SK-N-SH (cell line): Measurements from ENCODE around the gene MAMLD1.

ENCODE experiments used
- EP300 ChIP-seq, 2 experiments: IDR thresholded peaks; 2 replicates each; pipeline versions ENCODE4 v1.4.0 to v1.6.1; 2012; ENCODE audit warnings: borderline replicate concordance in 1 of 2, low read depth in 1 of 2, low read length in 1 of 2
- EZH2phosphoT487 ChIP-seq: fragments of 200-600 bp; sonication (generic); IDR thresholded peaks from 2 replicates; pipeline ENCODE4 v1.6.1; 2017; ENCODE audit warnings: low read depth, mixed run types, mild to moderate bottlenecking, antibody characterized with exemption, moderate library complexity, borderline replicate concordance
- FOSL2 ChIP-seq: IDR thresholded peaks from 2 replicates; pipeline ENCODE4 v1.4.0; 2012; ENCODE audit warnings: low read depth, mild to moderate bottlenecking, moderate library complexity, borderline replicate concordance
- FOXM1 ChIP-seq: IDR thresholded peaks from 2 replicates; pipeline ENCODE4 v1.4.0; 2012; ENCODE audit warnings: low read depth, mild to moderate bottlenecking
- GABPA ChIP-seq: IDR thresholded peaks from 2 replicates; pipeline ENCODE4 v1.4.0; 2012; ENCODE audit warnings: low read depth, mild to moderate bottlenecking
- NFIC ChIP-seq: IDR thresholded peaks from 2 replicates; pipeline ENCODE4 v1.4.0; 2012; ENCODE audit warnings: borderline replicate concordance
- POLR2AphosphoS5 ChIP-seq: IDR thresholded peaks from 2 replicates; pipeline ENCODE4 v1.6.1; 2012; ENCODE audit warnings: low read depth, low read length
- RCOR1 ChIP-seq: fragments of 150-350 bp; IDR thresholded peaks from 2 replicates; pipeline ENCODE4 v1.6.1; 2017; ENCODE audit warnings: antibody characterized with exemption, low read length
- SMC3 ChIP-seq: IDR thresholded peaks from 2 replicates; pipeline ENCODE4 v1.6.1; 2012; ENCODE audit warnings: low read depth, low read length, improper control_type of control experiment
- TAF1 ChIP-seq: IDR thresholded peaks from 2 replicates; pipeline ENCODE4 v1.6.1; 2012; ENCODE audit warnings: low read depth, mild to moderate bottlenecking, low read length, moderate library complexity, borderline replicate concordance
- YY1 ChIP-seq: IDR thresholded peaks from 2 replicates; pipeline ENCODE4 v1.4.0; 2012; ENCODE audit warnings: low read depth, mild to moderate bottlenecking
- TF ChIP-seq, protein P1 (sequence below): fragments of 200-600 bp; sonication (generic); IDR thresholded peaks from 2 replicates; pipeline ENCODE4 v1.6.1; 2017; ENCODE audit warnings: antibody characterized with exemption, mild to moderate bottlenecking, moderate library complexity
- TF ChIP-seq, protein P2 (sequence below): fragments of 150-350 bp; IDR thresholded peaks from 2 replicates; pipeline ENCODE4 v1.6.1; 2017; ENCODE audit warnings: antibody characterized with exemption, low read length, low read depth, borderline replicate concordance
- TF ChIP-seq, protein P3 (sequence below): IDR thresholded peaks from 2 replicates; pipeline ENCODE4 v1.6.1; 2012; ENCODE audit warnings: mild to moderate bottlenecking, low read depth, low read length, moderate library complexity

DNA sequence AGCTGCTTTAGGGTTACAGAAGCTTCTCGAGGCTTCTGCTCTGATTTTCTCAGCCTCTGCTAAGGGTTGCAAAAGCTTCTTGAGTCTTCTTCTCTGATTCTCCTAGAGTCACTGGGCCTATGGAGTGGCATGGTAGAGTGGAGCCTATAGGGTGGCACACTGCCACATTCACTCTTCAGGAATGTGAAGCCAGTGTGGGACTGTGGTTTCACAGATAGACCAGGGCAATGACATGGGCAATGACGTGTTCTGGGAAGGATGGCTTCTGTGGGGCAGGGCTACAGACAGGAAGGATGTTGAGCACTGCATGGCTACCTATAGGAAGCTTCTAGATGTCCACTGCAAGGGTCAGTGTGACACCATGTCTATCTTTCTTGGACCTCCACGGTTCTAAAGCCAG is 11.0 kb upstream of the MAMLD1 start:
- TF ChIP-seq, protein P1, sequence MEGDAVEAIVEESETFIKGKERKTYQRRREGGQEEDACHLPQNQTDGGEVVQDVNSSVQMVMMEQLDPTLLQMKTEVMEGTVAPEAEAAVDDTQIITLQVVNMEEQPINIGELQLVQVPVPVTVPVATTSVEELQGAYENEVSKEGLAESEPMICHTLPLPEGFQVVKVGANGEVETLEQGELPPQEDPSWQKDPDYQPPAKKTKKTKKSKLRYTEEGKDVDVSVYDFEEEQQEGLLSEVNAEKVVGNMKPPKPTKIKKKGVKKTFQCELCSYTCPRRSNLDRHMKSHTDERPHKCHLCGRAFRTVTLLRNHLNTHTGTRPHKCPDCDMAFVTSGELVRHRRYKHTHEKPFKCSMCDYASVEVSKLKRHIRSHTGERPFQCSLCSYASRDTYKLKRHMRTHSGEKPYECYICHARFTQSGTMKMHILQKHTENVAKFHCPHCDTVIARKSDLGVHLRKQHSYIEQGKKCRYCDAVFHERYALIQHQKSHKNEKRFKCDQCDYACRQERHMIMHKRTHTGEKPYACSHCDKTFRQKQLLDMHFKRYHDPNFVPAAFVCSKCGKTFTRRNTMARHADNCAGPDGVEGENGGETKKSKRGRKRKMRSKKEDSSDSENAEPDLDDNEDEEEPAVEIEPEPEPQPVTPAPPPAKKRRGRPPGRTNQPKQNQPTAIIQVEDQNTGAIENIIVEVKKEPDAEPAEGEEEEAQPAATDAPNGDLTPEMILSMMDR = no peak
- TF ChIP-seq, protein P2, sequence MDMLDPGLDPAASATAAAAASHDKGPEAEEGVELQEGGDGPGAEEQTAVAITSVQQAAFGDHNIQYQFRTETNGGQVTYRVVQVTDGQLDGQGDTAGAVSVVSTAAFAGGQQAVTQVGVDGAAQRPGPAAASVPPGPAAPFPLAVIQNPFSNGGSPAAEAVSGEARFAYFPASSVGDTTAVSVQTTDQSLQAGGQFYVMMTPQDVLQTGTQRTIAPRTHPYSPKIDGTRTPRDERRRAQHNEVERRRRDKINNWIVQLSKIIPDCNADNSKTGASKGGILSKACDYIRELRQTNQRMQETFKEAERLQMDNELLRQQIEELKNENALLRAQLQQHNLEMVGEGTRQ = no peak
- TF ChIP-seq NFIC (no peak), EP300 (IDR thresholded peaks at IDR 0.05; ENCODE audit: borderline replicate concordance in 1 of 2, low read depth in 1 of 2, low read length in 1 of 2) (no peak), RCOR1 (no peak), POLR2AphosphoS5 (no peak), YY1 (no peak), TAF1 (no peak), EZH2phosphoT487 (no peak), GABPA (no peak), FOXM1 (no peak), FOSL2 (no peak), SMC3 (no peak)
- TF ChIP-seq, protein P3, sequence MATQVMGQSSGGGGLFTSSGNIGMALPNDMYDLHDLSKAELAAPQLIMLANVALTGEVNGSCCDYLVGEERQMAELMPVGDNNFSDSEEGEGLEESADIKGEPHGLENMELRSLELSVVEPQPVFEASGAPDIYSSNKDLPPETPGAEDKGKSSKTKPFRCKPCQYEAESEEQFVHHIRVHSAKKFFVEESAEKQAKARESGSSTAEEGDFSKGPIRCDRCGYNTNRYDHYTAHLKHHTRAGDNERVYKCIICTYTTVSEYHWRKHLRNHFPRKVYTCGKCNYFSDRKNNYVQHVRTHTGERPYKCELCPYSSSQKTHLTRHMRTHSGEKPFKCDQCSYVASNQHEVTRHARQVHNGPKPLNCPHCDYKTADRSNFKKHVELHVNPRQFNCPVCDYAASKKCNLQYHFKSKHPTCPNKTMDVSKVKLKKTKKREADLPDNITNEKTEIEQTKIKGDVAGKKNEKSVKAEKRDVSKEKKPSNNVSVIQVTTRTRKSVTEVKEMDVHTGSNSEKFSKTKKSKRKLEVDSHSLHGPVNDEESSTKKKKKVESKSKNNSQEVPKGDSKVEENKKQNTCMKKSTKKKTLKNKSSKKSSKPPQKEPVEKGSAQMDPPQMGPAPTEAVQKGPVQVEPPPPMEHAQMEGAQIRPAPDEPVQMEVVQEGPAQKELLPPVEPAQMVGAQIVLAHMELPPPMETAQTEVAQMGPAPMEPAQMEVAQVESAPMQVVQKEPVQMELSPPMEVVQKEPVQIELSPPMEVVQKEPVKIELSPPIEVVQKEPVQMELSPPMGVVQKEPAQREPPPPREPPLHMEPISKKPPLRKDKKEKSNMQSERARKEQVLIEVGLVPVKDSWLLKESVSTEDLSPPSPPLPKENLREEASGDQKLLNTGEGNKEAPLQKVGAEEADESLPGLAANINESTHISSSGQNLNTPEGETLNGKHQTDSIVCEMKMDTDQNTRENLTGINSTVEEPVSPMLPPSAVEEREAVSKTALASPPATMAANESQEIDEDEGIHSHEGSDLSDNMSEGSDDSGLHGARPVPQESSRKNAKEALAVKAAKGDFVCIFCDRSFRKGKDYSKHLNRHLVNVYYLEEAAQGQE = no peak
